NB4 (cell line): ENCODE results near the gene CD74.

Experiments used
- CTCF ChIP-seq: IDR thresholded peaks from one replicate; pipeline ENCODE4 v1.5.1; 2012; ENCODE audit warnings: low read depth, low read length
- MAX ChIP-seq: IDR thresholded peaks from 2 replicates; pipeline ENCODE4 v1.6.1; 2011; ENCODE audit warnings: low read depth, low read length
- POLR2A ChIP-seq: IDR thresholded peaks from 2 replicates; pipeline ENCODE4 v1.6.1; 2011; ENCODE audit warnings: mild to moderate bottlenecking; ENCODE audit not compliant: insufficient read length; ENCODE audit errors: extremely low read depth

GRCh38 chr5:150401076-150401375 is 11.7 kb downstream of the CD74 start:
- TF ChIP-seq POLR2A (no peak), MAX (no peak), CTCF (no peak)
